Sigmoid colon (tissue), 4 donors: ENCODE results near the gene LY6G6F.

ENCODE experiments used
- EP300 ChIP-seq, 4 donors: sonication (generic); formaldehyde crosslinking; IDR thresholded peaks; one replicate each; pipeline ENCODE4 v1.6.1; 2017; ENCODE audit warnings: antibody characterized with exemption in 4 of 4
- POLR2A ChIP-seq, 2 donors: fragments of 450-650 bp; IDR thresholded peaks; one replicate each; pipeline ENCODE4 v1.6.1; 2016; ENCODE audit warnings: antibody characterized with exemption in 2 of 2, mild to moderate bottlenecking in 2 of 2, moderate library complexity in 2 of 2
- POLR2AphosphoS5 ChIP-seq, 4 donors: sonication (generic); formaldehyde crosslinking; IDR thresholded peaks; one replicate each; pipeline ENCODE4 v1.6.1; 2017; ENCODE audit warnings: antibody characterized with exemption in 4 of 4
- TF ChIP-seq, protein P1 (sequence below), 4 experiments: fragments of 450-650 bp in 3 of 4; fragments of 200-600 bp in 1 of 4; IDR thresholded peaks; one replicate each; pipeline ENCODE4 v1.5.1; 2016 to 2019; ENCODE audit warnings: antibody characterized with exemption in 4 of 4, mild to moderate bottlenecking in 3 of 4, moderate library complexity in 2 of 4

DNA sequence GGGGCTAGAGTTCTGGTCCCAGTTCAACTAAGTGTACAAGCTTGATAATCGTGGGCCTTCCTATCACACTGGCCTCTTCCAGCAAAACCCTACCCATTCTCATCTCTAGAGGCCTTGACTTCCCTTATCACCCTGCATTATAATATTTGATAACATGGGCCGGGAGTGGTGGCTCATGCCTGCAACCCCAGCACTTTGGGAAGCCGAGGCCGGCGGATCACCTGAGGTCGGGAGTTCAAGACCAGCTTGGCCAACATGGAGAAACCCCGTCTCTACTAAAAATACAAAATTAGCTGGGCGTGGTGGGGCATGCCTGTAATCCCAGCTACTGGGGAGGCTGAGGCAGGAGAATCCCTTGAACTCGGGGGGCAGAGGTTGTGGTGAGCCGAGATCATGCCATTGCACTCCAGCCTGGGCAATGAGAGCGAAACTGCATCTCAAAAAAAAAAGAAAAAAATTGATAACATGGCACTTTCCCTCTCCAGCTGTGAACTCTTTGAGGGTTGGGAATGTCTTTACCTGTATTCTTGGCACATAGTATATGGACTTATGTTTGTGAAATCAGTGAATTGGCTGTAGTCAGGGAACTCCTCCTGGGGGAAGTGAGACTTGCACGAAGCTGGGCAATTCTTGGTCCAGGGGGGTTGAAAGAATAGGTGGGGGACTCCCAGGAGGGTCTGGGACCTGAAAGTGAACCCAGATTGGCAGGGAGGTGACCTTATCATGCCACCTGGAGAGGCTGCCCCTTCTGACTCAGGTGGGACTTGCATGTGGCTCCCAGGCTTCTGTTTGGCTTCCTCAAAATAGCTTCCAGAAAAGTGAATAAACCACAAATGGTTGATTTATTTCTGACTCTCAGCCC, 45.2 kb upstream of the LY6G6F start:
- TF ChIP-seq EP300 (IDR thresholded peaks at IDR 0.05) (no peak), POLR2A (IDR thresholded peaks at IDR 0.05) (no peak), POLR2AphosphoS5 (IDR thresholded peaks at IDR 0.05) (no peak)
- TF ChIP-seq, protein P1, sequence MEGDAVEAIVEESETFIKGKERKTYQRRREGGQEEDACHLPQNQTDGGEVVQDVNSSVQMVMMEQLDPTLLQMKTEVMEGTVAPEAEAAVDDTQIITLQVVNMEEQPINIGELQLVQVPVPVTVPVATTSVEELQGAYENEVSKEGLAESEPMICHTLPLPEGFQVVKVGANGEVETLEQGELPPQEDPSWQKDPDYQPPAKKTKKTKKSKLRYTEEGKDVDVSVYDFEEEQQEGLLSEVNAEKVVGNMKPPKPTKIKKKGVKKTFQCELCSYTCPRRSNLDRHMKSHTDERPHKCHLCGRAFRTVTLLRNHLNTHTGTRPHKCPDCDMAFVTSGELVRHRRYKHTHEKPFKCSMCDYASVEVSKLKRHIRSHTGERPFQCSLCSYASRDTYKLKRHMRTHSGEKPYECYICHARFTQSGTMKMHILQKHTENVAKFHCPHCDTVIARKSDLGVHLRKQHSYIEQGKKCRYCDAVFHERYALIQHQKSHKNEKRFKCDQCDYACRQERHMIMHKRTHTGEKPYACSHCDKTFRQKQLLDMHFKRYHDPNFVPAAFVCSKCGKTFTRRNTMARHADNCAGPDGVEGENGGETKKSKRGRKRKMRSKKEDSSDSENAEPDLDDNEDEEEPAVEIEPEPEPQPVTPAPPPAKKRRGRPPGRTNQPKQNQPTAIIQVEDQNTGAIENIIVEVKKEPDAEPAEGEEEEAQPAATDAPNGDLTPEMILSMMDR (IDR thresholded peaks at IDR 0.05) = no peak
